Upper lobe of left lung (tissue), 4 donors: ENCODE measurements around the gene CRY1.

Experiments
- CTCF ChIP-seq, 6 experiments: fragments of 450-650 bp in 4 of 6; fragments of 200-600 bp in 2 of 6; sonication (generic) in 2 of 6; IDR thresholded peaks; one replicate each; pipeline ENCODE4 v1.5.1; 2016 to 2019; ENCODE audit warnings: antibody characterized with exemption in 6 of 6
- EP300 ChIP-seq, 4 donors: sonication (generic); formaldehyde crosslinking; IDR thresholded peaks; one replicate each; pipeline ENCODE4 v1.5.1; 2017; ENCODE audit warnings: antibody characterized with exemption in 4 of 4, control low read depth in 2 of 4
- POLR2A ChIP-seq, 4 donors: fragments of 450-650 bp; IDR thresholded peaks; one replicate each; pipeline ENCODE4 v1.5.1; 2016 to 2017; ENCODE audit warnings: antibody characterized with exemption in 4 of 4, mild to moderate bottlenecking in 2 of 4

- TF ChIP-seq CTCF (IDR thresholded peaks at IDR 0.05) (no peak), POLR2A (IDR thresholded peaks at IDR 0.05) (no peak), EP300 (IDR thresholded peaks at IDR 0.05) (no peak)
Observed at GRCh38 chr12:106964526-106964925, 128.8 kb downstream of the CRY1 start.
